ENCODE measurements around the gene KCNIP4.

Gene KCNIP4

DNA sequence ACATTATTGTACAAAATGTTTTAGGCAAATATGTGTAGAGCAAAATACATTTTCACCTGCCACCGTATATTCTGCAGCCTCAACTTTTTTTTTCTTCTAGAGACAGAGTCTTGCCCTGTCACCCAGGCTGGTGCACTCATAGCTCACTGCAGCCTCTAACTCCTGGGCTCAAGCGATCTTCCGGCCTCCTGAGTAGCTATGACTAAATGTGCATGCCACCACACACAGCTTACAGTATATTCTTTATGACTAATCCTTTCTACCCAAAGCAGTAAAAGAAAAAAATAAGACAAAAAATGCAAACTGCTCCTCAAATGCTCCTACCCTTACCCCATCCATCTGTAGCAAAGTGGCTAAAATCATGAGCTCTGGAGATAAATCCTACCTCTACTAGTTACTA is 426.3 kb downstream of the KCNIP4 start:
- no peak overlapping the region for H2BK15ac ChIP-seq (replicated peaks; ENCODE audit: low read depth)

DNA sequence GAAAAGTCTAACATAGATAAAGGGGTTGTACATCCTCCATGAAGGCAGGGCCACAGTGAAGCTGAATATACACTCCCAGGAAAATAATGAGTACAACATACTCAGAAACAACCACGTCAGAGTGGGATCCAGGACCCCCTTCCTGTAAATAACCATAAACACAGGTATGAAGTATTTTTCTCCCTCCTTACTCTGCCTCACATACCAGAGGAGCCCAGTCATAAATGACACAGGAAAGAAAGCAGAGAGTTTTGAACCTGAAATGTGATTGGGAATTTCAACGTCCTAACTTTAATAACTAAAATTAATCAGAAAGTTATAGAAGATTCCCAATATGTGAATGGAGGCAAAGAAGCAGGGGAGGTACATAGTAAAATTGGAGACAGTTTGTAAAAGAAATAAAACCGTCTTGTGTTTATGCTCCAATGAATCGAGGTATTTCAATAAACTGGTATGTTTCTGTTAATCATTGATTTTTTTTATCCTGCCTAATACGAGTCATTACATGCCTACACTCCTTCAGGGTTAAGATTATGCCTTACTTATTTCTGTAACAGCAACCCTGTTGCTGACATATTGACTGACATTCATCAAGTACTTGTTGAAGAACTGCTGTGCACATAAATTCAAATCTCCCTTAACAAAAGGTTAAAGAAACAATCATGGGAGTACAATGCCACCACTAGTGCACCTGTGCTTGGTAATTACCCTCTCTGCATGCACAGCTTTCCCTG is 431.3 kb downstream of the KCNIP4 start:
- Histone ChIP-seq H2BK15ac (replicated peaks; ENCODE audit: low read depth) (no peak overlapping the region), H3K4me2 (ENCODE audit: low read length) (no peak overlapping the region), H3K23ac (ENCODE audit: low read length) (no peak overlapping the region), H4K8ac (ENCODE audit: low read depth, low read length) (no peak overlapping the region), H3K27ac (ENCODE audit: low read depth, low read length) (no peak overlapping the region), H3K4me1 (ENCODE audit: control insufficient read depth, low read depth, low read length) (no peaks in the 10 kb centered on the region), H3K27me3 (ENCODE audit: insufficient read depth, low read length, poor library complexity) (no peaks in the 10 kb centered on the region), H3K9ac (ENCODE audit: low read length) (no peak overlapping the region), H3K18ac (ENCODE audit: low read length) (no peak overlapping the region), H3K79me2 (ENCODE audit: control insufficient read depth, insufficient read depth, low read length) (no peaks in the 10 kb centered on the region), H2BK5ac (ENCODE audit: low read length) (no peak overlapping the region), H3K4ac (ENCODE audit: low read depth, low read length) (no peak overlapping the region), H3K56ac (ENCODE audit: low read length) (no peak overlapping the region), H2BK120ac (ENCODE audit: low read depth, low read length) (no peak overlapping the region), H3K36me3 (ENCODE audit: control insufficient read depth, insufficient read depth, low read length) (no peaks in the 10 kb centered on the region), H2AK5ac (ENCODE audit: low read length) (no peak overlapping the region), H4K5ac (ENCODE audit: low read length) (no peak overlapping the region), H3K79me1 (ENCODE audit: low read length) (no peaks in the 10 kb centered on the region), H3K4me3 (ENCODE audit: low read length) (no peak overlapping the region)
- DNase-seq = no peak
- no CpG with 5 or more reads among the region's 5 CpGs for WGBS (ENCODE audit: extremely low coverage, insufficient coverage, low lambda C conversion rate)

More for the DNA sequence above, 426.3 kb downstream of the KCNIP4 start:
- Histone ChIP-seq H3K4me1 (ENCODE audit: control insufficient read depth, low read depth, low read length) (no peaks in the 10 kb centered on the region), H3K79me1 (ENCODE audit: low read length) (no peaks in the 10 kb centered on the region), H3K9ac (ENCODE audit: low read length) (no peak overlapping the region), H3K36me3 (ENCODE audit: control insufficient read depth, insufficient read depth, low read length) (no peaks in the 10 kb centered on the region), H3K56ac (ENCODE audit: low read length) (no peak overlapping the region), H4K8ac (ENCODE audit: low read depth, low read length) (no peak overlapping the region), H3K79me2 (ENCODE audit: control insufficient read depth, insufficient read depth, low read length) (no peaks in the 10 kb centered on the region), H3K27me3 (ENCODE audit: insufficient read depth, low read length, poor library complexity) (no peaks in the 10 kb centered on the region), H2BK5ac (ENCODE audit: low read length) (no peak overlapping the region), H3K4ac (ENCODE audit: low read depth, low read length) (no peak overlapping the region), H3K27ac (ENCODE audit: low read depth, low read length) (no peak overlapping the region), H3K4me3 (ENCODE audit: low read length) (no peak overlapping the region), H3K4me2 (ENCODE audit: low read length) (no peak overlapping the region), H3K18ac (ENCODE audit: low read length) (no peak overlapping the region), H3K23ac (ENCODE audit: low read length) (no peak overlapping the region), H2AK5ac (ENCODE audit: low read length) (no peak overlapping the region), H4K5ac (ENCODE audit: low read length) (no peak overlapping the region), H2BK120ac (ENCODE audit: low read depth, low read length) (no peak overlapping the region)
- WGBS (ENCODE audit: extremely low coverage, insufficient coverage, low lambda C conversion rate) = no CpG with 5 or more reads among the region's 3 CpGs
- no peak for DNase-seq

DNA sequence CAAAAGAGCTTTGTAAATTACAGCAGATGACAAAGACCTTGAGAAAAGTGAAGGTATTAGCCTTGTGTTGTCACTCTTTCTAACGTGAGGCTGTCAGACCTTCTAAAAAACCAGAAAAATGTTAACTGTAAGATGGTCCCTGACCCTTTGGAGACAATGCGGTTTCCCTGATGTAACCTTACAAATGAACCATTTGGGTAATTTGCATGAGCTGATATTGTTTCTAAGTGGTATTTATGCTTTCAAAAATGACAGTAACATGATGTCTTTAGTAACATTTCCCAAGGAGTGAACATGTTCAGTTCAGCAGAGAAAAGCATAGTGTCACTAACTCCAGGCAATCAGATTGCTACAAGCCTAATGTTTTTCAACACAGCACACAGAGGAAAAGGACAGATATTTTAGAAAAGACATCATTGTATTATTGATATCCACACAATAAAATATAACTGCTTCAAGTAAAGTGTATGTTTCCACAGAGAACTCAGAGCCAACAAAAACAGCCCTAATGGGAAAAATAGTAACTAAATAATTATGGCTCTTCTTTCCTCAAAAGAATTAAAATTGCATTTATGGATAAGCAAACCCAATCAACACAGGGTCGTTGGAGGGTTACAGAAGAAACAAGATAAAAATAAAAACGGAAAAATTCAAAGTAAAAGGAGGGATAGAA is 434.4 kb downstream of the KCNIP4 start:
- no peak overlapping the region for H3K27ac ChIP-seq (ENCODE audit: low read depth, low read length)
- no peak overlapping the region for H2BK5ac ChIP-seq (ENCODE audit: low read length)
- H3K36me3 ChIP-seq (ENCODE audit: control insufficient read depth, insufficient read depth, low read length) = no peaks in the 10 kb centered on the region
- DNase-seq = no peak
- no peaks in the 10 kb centered on the region for H3K79me2 ChIP-seq (ENCODE audit: control insufficient read depth, insufficient read depth, low read length)
- H2BK15ac ChIP-seq (replicated peaks; ENCODE audit: low read depth) = no peak overlapping the region
- no peak overlapping the region for H3K4ac ChIP-seq (ENCODE audit: low read depth, low read length)
- no peak overlapping the region for H4K5ac ChIP-seq (ENCODE audit: low read length)
- H3K79me1 ChIP-seq (ENCODE audit: low read length) = no peaks in the 10 kb centered on the region
- H2BK120ac ChIP-seq (ENCODE audit: low read depth, low read length) = no peak overlapping the region
- H4K8ac ChIP-seq (ENCODE audit: low read depth, low read length) = no peak overlapping the region
- H3K9ac ChIP-seq (ENCODE audit: low read length) = no peak overlapping the region
- H2AK5ac ChIP-seq (ENCODE audit: low read length) = no peak overlapping the region
- H3K18ac ChIP-seq (ENCODE audit: low read length) = no peak overlapping the region
- H3K27me3 ChIP-seq (ENCODE audit: insufficient read depth, low read length, poor library complexity) = no peaks in the 10 kb centered on the region
- no CpG with 5 or more reads among the region's 4 CpGs for WGBS (ENCODE audit: extremely low coverage, insufficient coverage, low lambda C conversion rate)
- no peak overlapping the region for H3K4me3 ChIP-seq (ENCODE audit: low read length)
- H3K4me1 ChIP-seq (ENCODE audit: control insufficient read depth, low read depth, low read length) = no peaks in the 10 kb centered on the region
- H3K23ac ChIP-seq (ENCODE audit: low read length) = no peak overlapping the region
- H3K56ac ChIP-seq (ENCODE audit: low read length) = no peak overlapping the region
- no peak overlapping the region for H3K4me2 ChIP-seq (ENCODE audit: low read length)

- DNase-seq = peak; percentile 61
- Histone ChIP-seq H4K5ac (ENCODE audit: low read length) (no peak overlapping the region), H3K79me2 (ENCODE audit: control insufficient read depth, insufficient read depth, low read length) (no peaks in the 10 kb centered on the region), H3K4ac (ENCODE audit: low read depth, low read length) (no peak overlapping the region), H3K9ac (ENCODE audit: low read length) (no peak overlapping the region), H3K36me3 (ENCODE audit: control insufficient read depth, insufficient read depth, low read length) (no peaks in the 10 kb centered on the region), H3K4me1 (ENCODE audit: control insufficient read depth, low read depth, low read length) (no peaks in the 10 kb centered on the region), H3K4me2 (ENCODE audit: low read length) (no peak overlapping the region), H2AK5ac (ENCODE audit: low read length) (no peak overlapping the region), H3K23ac (ENCODE audit: low read length) (no peak overlapping the region), H3K56ac (ENCODE audit: low read length) (no peak overlapping the region), H2BK15ac (replicated peaks; ENCODE audit: low read depth) (no peak overlapping the region), H3K4me3 (ENCODE audit: low read length) (no peak overlapping the region), H2BK5ac (ENCODE audit: low read length) (no peak overlapping the region), H3K18ac (ENCODE audit: low read length) (no peak overlapping the region), H3K27me3 (ENCODE audit: insufficient read depth, low read length, poor library complexity) (no peaks in the 10 kb centered on the region), H3K79me1 (ENCODE audit: low read length) (no peaks in the 10 kb centered on the region), H4K8ac (ENCODE audit: low read depth, low read length) (no peak overlapping the region), H3K27ac (ENCODE audit: low read depth, low read length) (no peak overlapping the region), H2BK120ac (ENCODE audit: low read depth, low read length) (no peak overlapping the region)
- no CpG with 5 or more reads among the region's 1 CpG for WGBS (ENCODE audit: extremely low coverage, insufficient coverage, low lambda C conversion rate)
Measured at GRCh38 chr4:21512353-21512752, 436.2 kb downstream of the KCNIP4 start.

DNA sequence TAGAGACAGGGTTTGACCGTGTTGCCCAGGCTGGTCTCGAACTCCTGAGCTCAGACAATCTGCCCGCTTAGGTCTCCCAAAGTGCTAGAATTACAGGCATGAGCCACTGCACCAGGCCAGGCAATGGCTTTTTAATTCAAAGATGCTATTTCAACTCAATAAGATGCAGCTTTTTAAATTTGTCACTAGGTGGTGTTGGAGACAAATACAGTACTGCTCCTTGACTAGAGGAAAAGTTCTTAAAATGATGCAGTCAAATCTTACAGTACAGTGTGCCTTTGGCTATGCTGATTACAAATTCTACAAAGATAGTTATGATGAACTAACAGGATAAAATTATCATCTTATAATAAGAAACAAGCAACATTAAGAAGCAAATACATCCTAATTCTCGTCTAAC is 441.1 kb downstream of the KCNIP4 start:
- Histone ChIP-seq H3K79me1 (ENCODE audit: low read length) (no peaks in the 10 kb centered on the region), H3K18ac (ENCODE audit: low read length) (no peak overlapping the region), H3K4me3 (ENCODE audit: low read length) (no peak overlapping the region), H4K8ac (ENCODE audit: low read depth, low read length) (no peak overlapping the region), H4K5ac (ENCODE audit: low read length) (no peak overlapping the region), H3K79me2 (ENCODE audit: control insufficient read depth, insufficient read depth, low read length) (no peaks in the 10 kb centered on the region), H2BK5ac (ENCODE audit: low read length) (no peak overlapping the region), H3K4me2 (ENCODE audit: low read length) (no peak overlapping the region), H3K4me1 (ENCODE audit: control insufficient read depth, low read depth, low read length) (no peaks in the 10 kb centered on the region), H3K9ac (ENCODE audit: low read length) (no peak overlapping the region), H3K27ac (ENCODE audit: low read depth, low read length) (no peak overlapping the region), H2BK120ac (ENCODE audit: low read depth, low read length) (no peak overlapping the region), H3K4ac (ENCODE audit: low read depth, low read length) (no peak overlapping the region), H2AK5ac (ENCODE audit: low read length) (no peak overlapping the region), H3K56ac (ENCODE audit: low read length) (no peak overlapping the region), H2BK15ac (replicated peaks; ENCODE audit: low read depth) (no peak overlapping the region), H3K23ac (ENCODE audit: low read length) (no peak overlapping the region), H3K27me3 (ENCODE audit: insufficient read depth, low read length, poor library complexity) (no peaks in the 10 kb centered on the region), H3K36me3 (ENCODE audit: control insufficient read depth, insufficient read depth, low read length) (no peaks in the 10 kb centered on the region)
- peak; percentile 30 for DNase-seq
- WGBS (ENCODE audit: extremely low coverage, insufficient coverage, low lambda C conversion rate) = no CpG with 5 or more reads among the region's 4 CpGs
